Neural cell (in vitro differentiated cells): Measurements from ENCODE around the gene SLC44A2. TPM values are rescaled to one million over a fixed set of nuclear protein-coding genes. Genes with fewer than 3 reads are reported as not detected.

Experiments
- H2AFZ ChIP-seq: fragments of 200-600, 300-800 bp; sonication (generic), shearing (Covaris generic); 2 replicates; pipeline ENCODE4 v1.6.0; 2014; ENCODE audit warnings: low read depth, mild to moderate bottlenecking, antibody characterized with exemption, low read length, moderate library complexity
- H3F3A ChIP-seq: fragments of 200-600 bp; shearing (Covaris generic); 2 replicates; pipeline ENCODE4 v1.6.1; 2016; ENCODE audit warnings: mild to moderate bottlenecking, moderate library complexity, mixed read lengths, antibody characterized with exemption, low read length; ENCODE audit not compliant: insufficient read depth, poor library complexity, severe bottlenecking
- H3K27ac ChIP-seq: fragments of 200-600, 300-800 bp; sonication (generic), shearing (Covaris generic); 2 replicates; pipeline ENCODE4 v1.5.1; 2014; ENCODE audit warnings: mild to moderate bottlenecking, low read length, moderate library complexity
- H3K27me3 ChIP-seq: fragments of 300-800, 200-600 bp; sonication (generic), shearing (Covaris generic); 2 replicates; pipeline ENCODE4 v1.6.0; 2014; ENCODE audit warnings: mild to moderate bottlenecking, low read depth, low read length, moderate library complexity; ENCODE audit not compliant: insufficient read depth
- H3K36me3 ChIP-seq: fragments of 300-800, 200-600 bp; sonication (generic), shearing (Covaris generic); 2 replicates; pipeline ENCODE4 v1.5.1; 2014; ENCODE audit warnings: mild to moderate bottlenecking, antibody characterized with exemption, low read length, moderate library complexity; ENCODE audit not compliant: insufficient read depth
- H3K4me2 ChIP-seq: fragments of 300-800, 200-600 bp; sonication (generic), shearing (Covaris generic); 2 replicates; pipeline ENCODE4 v1.6.0; 2014; ENCODE audit warnings: mild to moderate bottlenecking, low read length
- H3K4me3 ChIP-seq: fragments of 300-800, 200-600 bp; sonication (generic), shearing (Covaris generic); 2 replicates; pipeline ENCODE4 v1.5.1; 2014; ENCODE audit warnings: mild to moderate bottlenecking, low read length, moderate library complexity
- H3K79me2 ChIP-seq: fragments of 200-600 bp; shearing (Covaris generic); replicated peaks from 2 replicates; pipeline ENCODE4 v1.6.0; 2014; ENCODE audit warnings: mild to moderate bottlenecking, low read length, moderate library complexity; ENCODE audit not compliant: insufficient read depth
- H3K9ac ChIP-seq: fragments of 300-800, 200-600 bp; sonication (generic), shearing (Covaris generic); 2 replicates; pipeline ENCODE4 v1.6.1; 2016; ENCODE audit warnings: mild to moderate bottlenecking, low read length, mixed read lengths
- H3K9me2 ChIP-seq: fragments of 200-600 bp; shearing (Covaris generic); 2 replicates; pipeline ENCODE4 v1.6.1; 2016; ENCODE audit warnings: mild to moderate bottlenecking, low read length, mixed read lengths; ENCODE audit not compliant: insufficient read depth
- H3K9me3 ChIP-seq: fragments of 200-600, 300-800 bp; sonication (generic), shearing (Covaris generic); 2 replicates; pipeline ENCODE4 v1.6.1; 2016; ENCODE audit warnings: mild to moderate bottlenecking, mixed run types, low read length, moderate library complexity, mixed read lengths
- H4K20me1 ChIP-seq: fragments of 200-600 bp; shearing (Covaris generic); 2 replicates; pipeline ENCODE4 v1.6.1; 2016; ENCODE audit warnings: mild to moderate bottlenecking, mixed run types; ENCODE audit not compliant: insufficient read depth
- CTCF ChIP-seq: fragments of 450-650 bp; IDR thresholded peaks from 2 replicates; pipeline ENCODE4 v1.5.1; 2014; ENCODE audit warnings: antibody characterized with exemption, mild to moderate bottlenecking, moderate library complexity; ENCODE audit not compliant: poor library complexity, severe bottlenecking
- EP300 ChIP-seq: fragments of 450-650 bp; conservative IDR thresholded peaks from 2 replicates; pipeline ENCODE4 v1.6.1; 2014; ENCODE audit warnings: antibody characterized with exemption, mild to moderate bottlenecking, moderate library complexity; ENCODE audit not compliant: poor library complexity, severe bottlenecking
- EZH2 ChIP-seq: fragments of 200-600, 300-800 bp; shearing (Covaris generic), sonication (generic); IDR thresholded peaks from 2 replicates; pipeline ENCODE4 v1.6.1; 2014; ENCODE audit warnings: antibody characterized with exemption, low read length, borderline replicate concordance, mild to moderate bottlenecking; ENCODE audit not compliant: insufficient read depth, poor library complexity, severe bottlenecking
- MXI1 ChIP-seq: fragments of 450-650 bp; conservative IDR thresholded peaks from 2 replicates; pipeline ENCODE4 v1.6.1; 2014; ENCODE audit warnings: antibody characterized with exemption, mild to moderate bottlenecking; ENCODE audit not compliant: poor library complexity, severe bottlenecking
- POLR2AphosphoS5 ChIP-seq: IDR thresholded peaks from 2 replicates; pipeline ENCODE4 v1.6.1; 2012
- RAD21 ChIP-seq: fragments of 450-650 bp; conservative IDR thresholded peaks from 2 replicates; pipeline ENCODE4 v1.6.1; 2014; ENCODE audit warnings: antibody characterized with exemption, mild to moderate bottlenecking, moderate library complexity
- REST ChIP-seq: IDR thresholded peaks from 2 replicates; pipeline ENCODE4 v1.6.1; 2012; ENCODE audit warnings: borderline replicate concordance
- SMC3 ChIP-seq: fragments of 450-650 bp; conservative IDR thresholded peaks from 2 replicates; pipeline ENCODE4 v1.6.1; 2014; ENCODE audit warnings: antibody characterized with exemption, mild to moderate bottlenecking, moderate library complexity; ENCODE audit not compliant: poor library complexity
- TAF1 ChIP-seq: IDR thresholded peaks from 2 replicates; pipeline ENCODE4 v1.6.1; 2012; ENCODE audit warnings: low read depth
- polyA plus RNA-seq: library from polyadenylated mRNA; depleted of rRNA; stranded (reverse); fragments of >200 nt; gene quantifications from 2 replicates; pipeline ENCODE4 v1.2.3, GENCODE V29; 2014

The SLC44A2 gene
- polyA plus RNA-seq, 1 donor from 2014 or later = 50.0 TPM

DNA sequence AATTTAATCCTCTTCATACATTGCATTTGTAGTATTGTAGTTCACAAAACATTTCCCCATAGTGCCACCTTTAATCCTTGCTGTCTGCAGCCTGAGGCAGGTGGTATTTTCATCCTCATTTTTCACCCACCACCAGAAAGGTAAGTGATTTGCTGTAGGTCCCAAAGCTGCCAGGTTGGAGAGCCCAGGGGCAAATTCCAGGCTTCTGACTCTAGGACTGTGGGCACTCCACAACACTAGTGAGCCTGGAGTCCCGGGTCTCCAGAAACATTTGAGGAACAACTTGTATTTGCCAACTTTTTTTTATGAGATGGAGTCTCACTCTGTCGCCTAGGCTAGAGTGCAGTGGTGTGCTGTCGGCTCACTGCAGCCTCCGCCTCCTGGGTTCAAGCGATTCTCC lies 35.0 kb downstream of the SLC44A2 start:
- Histone ChIP-seq H3K9me3 (no peaks in the 10 kb centered on the region), H3K9ac (no peak overlapping the region), H3F3A (peaks cover 3% of the 10 kb centered on the region), H3K4me2 (no peak overlapping the region), H2AFZ (no peak overlapping the region), H3K9me2 (no peaks in the 10 kb centered on the region), H3K36me3 (peaks cover 7% of the 10 kb centered on the region), H3K27me3 (no peaks in the 10 kb centered on the region), H3K4me3 (no peak overlapping the region), H3K79me2 (peaks cover 94% of the 10 kb centered on the region), H3K27ac (no peak overlapping the region), H4K20me1 (peaks cover 40% of the 10 kb centered on the region)
- TF ChIP-seq CTCF (no peak), REST (no peak), SMC3 (no peak), EP300 (no peak), MXI1 (no peak)

DNA sequence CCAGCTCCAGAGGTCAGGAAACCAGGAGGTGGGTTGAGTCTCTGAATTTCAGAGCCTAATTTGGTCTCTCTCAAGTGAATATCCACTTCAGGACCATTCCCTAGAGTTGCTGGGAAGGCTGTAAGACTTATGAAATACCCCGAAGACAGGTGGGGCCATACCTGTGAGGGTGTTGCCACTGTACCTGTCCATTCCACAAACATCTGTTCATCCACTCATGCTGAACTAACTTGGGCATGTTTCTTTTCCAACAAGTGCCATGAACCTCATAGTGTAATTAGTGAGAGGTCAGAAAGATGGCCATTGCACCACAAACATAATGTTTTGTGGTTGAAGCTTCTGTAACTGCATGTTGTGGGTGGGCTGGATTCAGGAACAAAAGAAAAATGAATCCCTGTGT lies 36.6 kb downstream of the SLC44A2 start:
- Histone ChIP-seq H3K27ac (no peak overlapping the region), H3K79me2 (peaks cover 94% of the 10 kb centered on the region), H4K20me1 (peaks cover 49% of the 10 kb centered on the region), H2AFZ (no peak overlapping the region), H3K9me3 (no peaks in the 10 kb centered on the region), H3K9me2 (no peaks in the 10 kb centered on the region), H3K4me2 (no peak overlapping the region), H3F3A (no peaks in the 10 kb centered on the region), H3K4me3 (no peak overlapping the region), H3K27me3 (no peaks in the 10 kb centered on the region), H3K9ac (no peak overlapping the region), H3K36me3 (peaks cover 7% of the 10 kb centered on the region)
- TF ChIP-seq MXI1 (no peak), POLR2AphosphoS5 (no peak), SMC3 (no peak), EP300 (no peak), RAD21 (no peak), REST (no peak), EZH2 (no peak), TAF1 (no peak), CTCF (no peak)
